ENCODE results near the gene SYT4.

DNA sequence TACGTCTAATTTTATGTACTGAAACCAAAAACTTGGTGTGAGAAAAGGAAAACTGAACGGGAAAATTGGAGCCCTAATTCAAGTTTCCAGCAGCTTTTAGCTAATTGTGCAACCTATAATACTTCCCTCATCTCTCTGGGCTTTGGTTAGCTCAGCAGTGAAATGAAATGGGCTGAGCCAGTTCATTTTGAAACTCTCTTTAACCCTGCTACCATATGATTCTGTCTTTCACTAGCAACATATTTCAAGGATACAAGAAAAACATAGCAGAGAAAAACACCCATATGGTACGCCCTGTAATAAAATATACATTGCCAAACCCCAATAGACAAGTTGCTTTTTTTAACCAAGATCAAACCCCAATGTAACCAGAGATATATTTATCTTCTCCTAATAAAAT lies 799 bp downstream of the SYT4 start:
- TF ChIP-seq, protein P1, sequence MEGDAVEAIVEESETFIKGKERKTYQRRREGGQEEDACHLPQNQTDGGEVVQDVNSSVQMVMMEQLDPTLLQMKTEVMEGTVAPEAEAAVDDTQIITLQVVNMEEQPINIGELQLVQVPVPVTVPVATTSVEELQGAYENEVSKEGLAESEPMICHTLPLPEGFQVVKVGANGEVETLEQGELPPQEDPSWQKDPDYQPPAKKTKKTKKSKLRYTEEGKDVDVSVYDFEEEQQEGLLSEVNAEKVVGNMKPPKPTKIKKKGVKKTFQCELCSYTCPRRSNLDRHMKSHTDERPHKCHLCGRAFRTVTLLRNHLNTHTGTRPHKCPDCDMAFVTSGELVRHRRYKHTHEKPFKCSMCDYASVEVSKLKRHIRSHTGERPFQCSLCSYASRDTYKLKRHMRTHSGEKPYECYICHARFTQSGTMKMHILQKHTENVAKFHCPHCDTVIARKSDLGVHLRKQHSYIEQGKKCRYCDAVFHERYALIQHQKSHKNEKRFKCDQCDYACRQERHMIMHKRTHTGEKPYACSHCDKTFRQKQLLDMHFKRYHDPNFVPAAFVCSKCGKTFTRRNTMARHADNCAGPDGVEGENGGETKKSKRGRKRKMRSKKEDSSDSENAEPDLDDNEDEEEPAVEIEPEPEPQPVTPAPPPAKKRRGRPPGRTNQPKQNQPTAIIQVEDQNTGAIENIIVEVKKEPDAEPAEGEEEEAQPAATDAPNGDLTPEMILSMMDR (conservative IDR thresholded peaks at IDR 0.05 in 1 of 2, IDR thresholded peaks at IDR 0.05 in 1 of 2; ENCODE audit: extremely low read depth in 1 of 2, insufficient read depth in 1 of 2, low read depth in 1 of 2, low read length in 2 of 2), result no peak
- no peak for TF ChIP-seq EZH2 (IDR thresholded peaks at IDR 0.05; ENCODE audit: borderline replicate concordance, low read length)
